Renal cortical epithelial cell (primary cell): Measurements from ENCODE around the gene C12orf43. TPM values are rescaled to one million over a fixed set of nuclear protein-coding genes. Genes with fewer than 3 reads are reported as not detected.

ENCODE experiments used
- DNase-seq: peaks from one replicate; pipeline ENCODE4 v3.0.0-alpha.2; 2011; ENCODE audit warnings: low read depth
- total RNA-seq: library from RNA; depleted of rRNA; stranded (reverse); fragments of >200 nt; gene quantifications from 2 replicates; pipeline ENCODE4 v1.2.3, GENCODE V29; 2014

C12orf43 gene
- total RNA-seq, 1 donor from 2014 or later = 20.1 TPM

GRCh38 chr12:120999191-121000120, 16.8 kb downstream of the C12orf43 start:
- no peak for DNase-seq

- no peak for DNase-seq
Observed at GRCh38 chr12:120998435-120998834, 17.9 kb downstream of the C12orf43 start.

GRCh38 chr12:120997448-120997847, 18.8 kb downstream of the C12orf43 start:
- DNase-seq = no peak

GRCh38 chr12:120996133-120996746, 20.0 kb downstream of the C12orf43 start:
- no peak for DNase-seq

GRCh38 chr12:120994589-120995337, 21.5 kb downstream of the C12orf43 start:
- no peak for DNase-seq

- DNase-seq = no peak
Observed at GRCh38 chr12:120994059-120994458, 22.2 kb downstream of the C12orf43 start.

GRCh38 chr12:120993496-120993895, 22.8 kb downstream of the C12orf43 start:
- no peak for DNase-seq

- no peak for DNase-seq
Observed at GRCh38 chr12:120992989-120993388, 23.3 kb downstream of the C12orf43 start.

GRCh38 chr12:120991965-120992364, 24.3 kb downstream of the C12orf43 start:
- no peak for DNase-seq

GRCh38 chr12:120990487-120991055, 25.7 kb downstream of the C12orf43 start:
- DNase-seq = no peak

- no peak for DNase-seq
Observed at GRCh38 chr12:120989687-120990086, 26.6 kb downstream of the C12orf43 start.

GRCh38 chr12:120988658-120989057, 27.6 kb downstream of the C12orf43 start:
- DNase-seq = no peak

- DNase-seq = no peak
Observed at GRCh38 chr12:120988234-120988633, 28.1 kb downstream of the C12orf43 start.

- DNase-seq = peak; percentile 63
Observed at GRCh38 chr12:120984351-120984898, 31.9 kb downstream of the C12orf43 start.

GRCh38 chr12:120983759-120984158, 32.5 kb downstream of the C12orf43 start:
- DNase-seq = no peak

- DNase-seq = no peak
Observed at GRCh38 chr12:120982659-120983058, 33.6 kb downstream of the C12orf43 start.

- DNase-seq = peak; percentile 84
Observed at GRCh38 chr12:120981407-120981941, 34.8 kb downstream of the C12orf43 start.

- DNase-seq = peak; percentile 94
Observed at GRCh38 chr12:120980800-120981368, 35.4 kb downstream of the C12orf43 start.

- peak; percentile 62 for DNase-seq
Observed at GRCh38 chr12:120979862-120980696, 36.2 kb downstream of the C12orf43 start.

- DNase-seq = no peak
Observed at GRCh38 chr12:120979220-120979861, 36.9 kb downstream of the C12orf43 start.
